GM18498 (cell line): ENCODE results near the gene RASAL1.
A peak's percentile ranks its signal among the peaks of the same experiment; 100 is the strongest.

Experiments
- ATAC-seq: cut with Tn5 transposase; IDR thresholded peaks from one replicate; pipeline ENCODE4 v1.9.1; 2021; ENCODE audit warnings: mild to moderate bottlenecking, moderate library complexity; ENCODE audit not compliant: unreplicated experiment

Gene RASAL1

GRCh38 chr12:113077859-113078255, 57.7 kb downstream of the RASAL1 start:
- ATAC-seq: no peak

GRCh38 chr12:113077057-113077858, 58.3 kb downstream of the RASAL1 start:
- ATAC-seq: no peak

GRCh38 chr12:113075137-113075683, 60.4 kb downstream of the RASAL1 start:
- peak; percentile 93 for ATAC-seq

GRCh38 chr12:113073586-113073985, 62.0 kb downstream of the RASAL1 start:
- no peak for ATAC-seq

GRCh38 chr12:113072136-113072535, 63.4 kb downstream of the RASAL1 start:
- no peak for ATAC-seq

DNA sequence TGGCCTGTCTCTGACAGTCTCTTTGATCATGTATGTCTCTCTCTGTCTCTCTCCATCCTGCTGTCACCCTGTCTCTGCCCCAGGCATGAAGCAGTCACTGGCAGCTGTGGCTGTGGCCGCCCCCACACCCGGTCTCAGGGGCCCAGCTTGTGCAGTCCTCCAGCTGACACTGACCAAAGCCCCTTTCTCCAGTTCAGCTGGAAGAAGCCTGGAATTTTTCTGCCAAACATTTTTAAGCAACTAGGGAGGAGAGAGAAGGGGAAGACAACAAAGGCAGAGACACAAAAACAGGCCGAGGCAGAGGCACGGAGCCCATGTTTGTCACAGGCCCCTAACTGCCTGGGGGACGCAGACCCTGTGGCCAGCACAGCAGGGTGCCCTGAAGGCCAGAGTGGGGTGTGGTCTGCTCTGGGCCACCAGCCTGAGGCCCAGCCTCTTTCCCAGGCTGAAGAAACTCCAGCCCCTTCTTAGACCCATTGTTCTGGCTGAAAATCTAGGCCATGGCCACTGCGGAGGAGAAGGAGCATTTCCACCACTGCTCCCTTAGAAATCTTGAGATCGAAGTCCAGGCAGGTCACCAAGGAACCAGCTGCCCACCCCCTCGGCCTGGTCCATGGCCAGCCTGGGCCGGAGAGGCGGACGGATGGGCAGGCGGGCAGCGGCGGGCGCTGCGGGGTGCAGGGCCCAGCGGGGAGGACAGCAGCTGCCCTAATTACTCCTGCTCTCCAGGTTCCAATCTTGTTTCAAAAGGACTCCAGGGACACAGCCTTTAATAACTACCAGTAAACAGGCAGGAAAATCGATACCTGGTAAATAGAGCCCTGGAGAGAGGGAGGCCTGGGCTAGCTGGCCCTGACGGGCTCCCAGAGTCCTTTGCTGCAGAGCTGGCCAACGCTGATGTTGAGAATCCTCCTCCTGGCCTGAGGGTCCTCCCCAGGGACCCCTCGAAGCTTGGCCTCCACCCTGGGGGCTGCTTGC, 64.1 kb downstream of the RASAL1 start:
- ATAC-seq: no peak

DNA sequence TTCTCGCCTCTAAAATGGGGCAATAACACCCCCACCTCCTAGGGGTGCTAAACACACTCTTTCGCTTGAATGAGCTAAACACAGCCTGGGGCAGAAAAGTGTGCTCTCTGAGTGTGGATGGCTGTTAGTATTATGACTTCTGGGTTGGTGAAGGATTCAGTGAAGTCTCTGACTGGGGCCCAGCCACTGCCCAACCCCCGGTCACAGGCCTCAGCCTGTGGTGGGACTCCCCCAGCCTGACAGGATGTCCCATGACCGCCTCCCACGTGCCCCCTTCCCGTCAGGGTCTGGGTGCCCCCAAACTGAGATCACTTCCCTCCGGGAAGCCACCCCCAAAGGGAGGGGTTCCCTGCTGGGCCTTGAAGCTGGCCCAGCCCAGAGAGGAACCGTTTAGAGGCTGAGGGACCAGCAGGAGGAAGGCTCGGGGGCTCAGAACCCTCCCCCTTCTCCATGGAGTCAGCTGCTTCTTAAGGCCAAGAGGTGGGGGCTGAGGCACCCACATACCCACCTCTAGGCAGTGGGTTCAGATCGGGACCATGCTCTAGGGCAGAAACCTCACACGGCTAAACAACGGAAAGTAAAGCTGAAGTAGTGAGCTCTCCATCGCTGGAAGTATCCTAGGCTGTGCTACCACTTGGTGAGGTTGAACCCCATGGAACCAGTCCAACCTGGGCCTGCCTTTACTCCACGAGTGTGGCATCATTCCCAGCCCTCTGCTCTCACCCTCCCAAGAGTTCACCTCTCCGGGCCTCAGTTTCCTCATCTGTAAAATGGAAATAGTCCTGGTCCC, 65.2 kb downstream of the RASAL1 start:
- peak; percentile 51 for ATAC-seq

DNA sequence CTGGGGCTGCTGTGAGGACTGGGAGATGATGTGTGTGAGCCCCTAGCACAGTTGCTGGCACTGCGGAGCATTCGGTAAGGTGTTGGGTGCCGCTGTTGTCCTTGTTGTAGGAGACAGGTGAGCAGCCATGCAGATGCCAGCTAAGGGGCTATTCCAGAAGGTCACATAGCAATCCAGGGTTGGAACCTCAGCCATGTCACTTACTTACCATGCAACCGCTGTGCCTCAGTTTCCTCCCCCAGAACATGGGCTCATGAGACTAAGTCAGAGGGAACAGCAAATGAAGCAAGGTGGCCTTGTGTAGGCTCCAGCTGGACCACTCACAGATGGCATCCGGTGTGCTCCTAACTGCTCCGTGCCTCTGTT, 65.8 kb downstream of the RASAL1 start:
- ATAC-seq: no peak

GRCh38 chr12:113069149-113069548, 66.4 kb downstream of the RASAL1 start:
- ATAC-seq: no peak

DNA sequence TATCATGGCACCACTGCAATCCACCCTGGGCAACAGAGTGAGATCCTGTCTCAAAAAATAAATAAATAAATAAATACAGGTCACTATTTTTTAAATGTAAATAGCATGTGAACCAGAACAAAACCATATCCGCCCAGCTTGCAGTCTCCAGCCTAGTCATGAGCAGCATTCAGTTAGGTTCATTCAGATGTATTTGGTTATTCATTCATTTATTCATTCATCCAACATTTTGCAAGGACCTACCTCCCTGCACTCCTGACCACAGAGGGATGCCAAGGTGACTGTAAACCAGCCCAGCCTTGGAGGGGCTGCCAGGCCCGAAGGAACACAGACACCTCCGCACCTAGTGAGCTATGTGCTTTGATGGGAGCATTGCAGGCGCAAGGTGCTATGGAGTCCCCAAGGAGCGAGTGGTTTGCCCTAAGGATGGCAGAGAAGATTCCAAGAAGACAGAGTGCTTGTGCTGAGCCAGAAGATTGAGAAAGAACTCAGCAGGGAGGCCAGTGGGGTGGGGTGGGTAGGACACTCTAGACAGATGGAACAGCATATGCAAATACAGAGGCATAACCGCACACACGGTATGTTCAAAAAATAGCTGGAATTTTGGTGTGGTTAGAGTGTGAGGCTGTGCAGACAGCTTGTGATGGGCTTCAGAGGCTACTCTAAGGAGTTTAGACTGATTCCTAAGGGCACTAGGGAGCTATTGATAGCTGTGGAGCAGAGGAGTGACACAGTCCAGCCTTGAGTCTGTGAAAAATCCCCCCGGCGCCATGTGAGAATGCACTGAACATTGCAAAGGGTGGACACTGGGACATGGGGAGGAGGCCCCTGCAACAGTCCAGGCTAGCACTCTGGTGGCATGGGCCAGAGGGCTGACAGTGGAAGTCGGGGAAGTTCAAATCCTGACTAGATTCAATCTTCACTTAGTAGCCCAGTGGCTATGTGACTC, 67.3 kb downstream of the RASAL1 start:
- no peak for ATAC-seq

GRCh38 chr12:113066813-113067400, 68.7 kb downstream of the RASAL1 start:
- ATAC-seq: no peak

GRCh38 chr12:113065126-113066007, 70.2 kb downstream of the RASAL1 start:
- no peak for ATAC-seq

- ATAC-seq: no peak
Observed at GRCh38 chr12:113064395-113065125, 71.0 kb downstream of the RASAL1 start.

GRCh38 chr12:113063396-113064350, 71.9 kb downstream of the RASAL1 start:
- no peak for ATAC-seq

DNA sequence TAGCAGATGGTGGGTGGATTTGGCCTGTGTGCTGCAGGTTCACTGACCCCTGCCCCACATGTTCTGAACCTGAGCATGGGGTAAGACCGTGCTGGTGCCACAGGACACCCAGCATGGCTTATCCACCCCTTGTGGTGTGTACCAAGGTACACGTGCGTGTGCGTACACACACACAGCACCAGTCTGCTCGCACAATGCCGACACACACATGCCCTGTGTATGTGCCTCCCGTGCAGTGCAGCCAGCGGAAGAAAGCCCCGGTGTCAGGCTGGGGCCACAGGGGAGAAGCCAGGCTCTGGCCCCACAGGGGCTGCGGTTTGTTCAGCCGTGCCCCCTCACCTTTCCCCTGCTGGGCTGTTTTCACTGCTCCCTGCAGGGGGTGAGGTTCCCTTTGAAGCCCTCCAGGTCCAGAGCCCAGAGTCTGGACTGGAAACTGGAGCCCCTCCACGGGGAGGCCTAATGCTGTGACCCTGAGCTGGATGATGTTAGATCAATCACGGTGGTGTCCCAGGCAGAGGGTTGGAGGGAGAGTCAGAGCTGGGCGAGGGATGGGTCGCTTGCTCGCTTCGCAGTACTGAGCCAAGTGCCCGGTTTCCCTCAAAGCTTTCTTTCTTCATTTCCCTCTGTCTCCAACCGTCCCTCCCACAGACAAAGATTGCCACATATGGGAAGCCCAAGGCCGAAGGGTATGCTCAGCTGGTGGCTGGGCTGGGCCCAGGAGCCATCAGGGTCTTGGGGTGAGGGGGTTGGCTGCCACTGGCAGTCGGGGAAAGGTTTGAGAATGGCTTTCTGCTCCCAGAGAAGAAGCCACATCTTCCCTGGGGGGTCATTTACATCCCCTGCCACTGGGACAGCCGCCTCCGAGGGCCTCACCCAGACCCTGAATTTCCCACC, 72.8 kb downstream of the RASAL1 start:
- ATAC-seq: no peak
